Measurements from ENCODE around the gene GIPC2.
"Not testable (repeated sequence)": the region's sequence is repeated elsewhere in the genome, so short reads cannot be mapped to it uniquely, and the experiment has no call there.

DNA sequence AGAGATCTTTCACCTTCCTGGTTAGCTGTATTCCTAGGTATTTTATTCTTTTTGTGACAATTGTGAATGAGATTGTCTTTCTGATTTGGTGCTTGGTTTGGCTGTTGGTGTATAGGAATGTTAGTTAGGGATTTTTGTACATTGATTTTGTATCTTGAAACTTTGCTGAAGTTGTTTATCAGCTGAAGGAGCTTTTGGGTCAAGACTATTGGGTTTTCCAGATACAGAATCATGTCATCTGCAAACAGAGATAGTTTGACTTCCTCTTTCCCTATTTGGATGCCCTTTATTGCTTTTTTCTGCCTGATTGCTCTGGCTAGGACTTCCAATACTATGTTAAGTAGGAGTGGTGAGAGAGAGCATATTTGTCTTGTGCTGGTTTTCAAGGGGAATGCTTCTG is 38.9 kb downstream of the GIPC2 start:
- TF ChIP-seq POLR2A (IDR thresholded peaks at IDR 0.05), result not testable (repeated sequence)
- TF ChIP-seq, protein P1, sequence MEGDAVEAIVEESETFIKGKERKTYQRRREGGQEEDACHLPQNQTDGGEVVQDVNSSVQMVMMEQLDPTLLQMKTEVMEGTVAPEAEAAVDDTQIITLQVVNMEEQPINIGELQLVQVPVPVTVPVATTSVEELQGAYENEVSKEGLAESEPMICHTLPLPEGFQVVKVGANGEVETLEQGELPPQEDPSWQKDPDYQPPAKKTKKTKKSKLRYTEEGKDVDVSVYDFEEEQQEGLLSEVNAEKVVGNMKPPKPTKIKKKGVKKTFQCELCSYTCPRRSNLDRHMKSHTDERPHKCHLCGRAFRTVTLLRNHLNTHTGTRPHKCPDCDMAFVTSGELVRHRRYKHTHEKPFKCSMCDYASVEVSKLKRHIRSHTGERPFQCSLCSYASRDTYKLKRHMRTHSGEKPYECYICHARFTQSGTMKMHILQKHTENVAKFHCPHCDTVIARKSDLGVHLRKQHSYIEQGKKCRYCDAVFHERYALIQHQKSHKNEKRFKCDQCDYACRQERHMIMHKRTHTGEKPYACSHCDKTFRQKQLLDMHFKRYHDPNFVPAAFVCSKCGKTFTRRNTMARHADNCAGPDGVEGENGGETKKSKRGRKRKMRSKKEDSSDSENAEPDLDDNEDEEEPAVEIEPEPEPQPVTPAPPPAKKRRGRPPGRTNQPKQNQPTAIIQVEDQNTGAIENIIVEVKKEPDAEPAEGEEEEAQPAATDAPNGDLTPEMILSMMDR (IDR thresholded peaks at IDR 0.05), result not testable (repeated sequence)
